SK-N-SH (cell line): Measurements from ENCODE around the gene SCRN1. TPM values are rescaled to one million over a fixed set of nuclear protein-coding genes. Genes with fewer than 3 reads are reported as not detected.

ENCODE experiments used
- CTCF ChIA-PET: fragments of 300-600, 350-600 bp; formaldehyde crosslinking; extraction: SDS; loops from one replicate; lab custom pipeline; 2021; lab: Yijun Ruan, JAX
- POLR2A ChIA-PET: fragments of 350-600 bp; sonication (Branson Sonifier 250); formaldehyde crosslinking; extraction: SDS; loops from one replicate; lab custom pipeline; 2020; ENCODE audit warnings: antibody characterized with exemption, inconsistent platforms; lab: Yijun Ruan, JAX
- DNase-seq: peaks from one replicate; pipeline ENCODE4 v3.0.0; 2012
- H2AFZ ChIP-seq: fragments of 200-600 bp; sonication (generic); 2 replicates; pipeline ENCODE4 v1.8.1; 2016; ENCODE audit warnings: antibody characterized with exemption, mild to moderate bottlenecking, low read depth
- H3F3A ChIP-seq: fragments of 200-600 bp; sonication (generic); replicated peaks from 2 replicates; pipeline ENCODE3; 2016; ENCODE audit warnings: antibody characterized with exemption, mild to moderate bottlenecking; ENCODE audit not compliant: insufficient read depth
- H3K27ac ChIP-seq, 2 experiments: fragments of 200-500 bp in 1 of 2; fragments of 200-600 bp in 1 of 2; sonication (Bioruptor generic) in 1 of 2; sonication (generic), shearing (Covaris generic) in 1 of 2; 2 replicates each; pipeline versions ENCODE4 v1.5.1 to v1.6.1; 2014 to 2016; ENCODE audit warnings: low read depth in 2 of 2, inconsistent platforms in 1 of 2, low read length in 1 of 2, mild to moderate bottlenecking in 1 of 2, mixed read lengths in 1 of 2
- H3K27me3 ChIP-seq: fragments of 200-600 bp; sonication (generic), shearing (Covaris generic); 2 replicates; pipeline ENCODE4 v1.6.1; 2016; ENCODE audit warnings: mixed run types; ENCODE audit not compliant: insufficient read depth
- H3K36me3 ChIP-seq, 2 experiments: fragments of 200-500 bp in 1 of 2; fragments of 200-600 bp in 1 of 2; sonication (Bioruptor generic) in 1 of 2; sonication (generic) in 1 of 2; replicated peaks in 1 of 2; 2 replicates each; pipeline versions ENCODE3 to v1.5.1; 2014 to 2016; ENCODE audit warnings: low read length in 1 of 2, mild to moderate bottlenecking in 1 of 2; ENCODE audit not compliant: insufficient read depth in 2 of 2, control insufficient read depth in 1 of 2
- H3K4me1 ChIP-seq, 2 experiments: fragments of 200-500 bp in 1 of 2; fragments of 200-600 bp in 1 of 2; sonication (Bioruptor generic) in 1 of 2; sonication (generic), shearing (Covaris generic) in 1 of 2; 2 replicates each; pipeline versions ENCODE4 v1.5.1 to v1.6.1; 2014 to 2016; ENCODE audit warnings: low read depth in 1 of 2, low read length in 1 of 2, mixed run types in 1 of 2; ENCODE audit not compliant: insufficient read depth in 2 of 2, control insufficient read depth in 1 of 2
- H3K4me2 ChIP-seq: fragments of 200-600 bp; sonication (generic), shearing (Covaris generic); 2 replicates; pipeline ENCODE4 v1.6.1; 2017; ENCODE audit warnings: mixed run types
- H3K4me3 ChIP-seq, 2 experiments: fragments of 200-500 bp in 1 of 2; fragments of 200-600 bp in 1 of 2; sonication (Bioruptor generic) in 1 of 2; sonication (generic), shearing (Covaris generic) in 1 of 2; 2 replicates each; pipeline versions ENCODE4 v1.5.1 to v1.8.1; 2014 to 2016; ENCODE audit warnings: low read depth in 2 of 2, inconsistent platforms in 1 of 2, low read length in 1 of 2, mild to moderate bottlenecking in 1 of 2, mixed read lengths in 1 of 2, moderate library complexity in 1 of 2
- H3K79me2 ChIP-seq: fragments of 200-600 bp; sonication (generic); 2 replicates; pipeline ENCODE4 v1.8.1; 2017; ENCODE audit warnings: mild to moderate bottlenecking; ENCODE audit not compliant: insufficient read depth
- H3K9ac ChIP-seq: fragments of 200-600 bp; sonication (generic); 2 replicates; pipeline ENCODE4 v1.6.1; 2017; ENCODE audit warnings: mixed run types
- H3K9me2 ChIP-seq: fragments of 200-600 bp; sonication (generic); 2 replicates; pipeline ENCODE4 v1.6.1; 2017; ENCODE audit warnings: mixed run types
- H3K9me3 ChIP-seq: fragments of 200-600 bp; sonication (generic); 2 replicates; pipeline ENCODE4 v1.6.1; 2017; ENCODE audit warnings: mixed run types, mild to moderate bottlenecking, moderate library complexity
- H4K20me1 ChIP-seq: fragments of 200-600 bp; sonication (generic); 2 replicates; pipeline ENCODE4 v1.6.1; 2017; ENCODE audit warnings: mild to moderate bottlenecking, mixed run types; ENCODE audit not compliant: insufficient read depth
- CTCF ChIP-seq: fragments of 200-600 bp; sonication (generic); IDR thresholded peaks from 2 replicates; pipeline ENCODE4 v1.6.1; 2017; ENCODE audit warnings: antibody characterized with exemption, mild to moderate bottlenecking, moderate library complexity
- EZH2phosphoT487 ChIP-seq: fragments of 200-600 bp; sonication (generic); IDR thresholded peaks from 2 replicates; pipeline ENCODE4 v1.6.1; 2017; ENCODE audit warnings: low read depth, mixed run types, mild to moderate bottlenecking, antibody characterized with exemption, moderate library complexity, borderline replicate concordance
- GABPA ChIP-seq: IDR thresholded peaks from 2 replicates; pipeline ENCODE4 v1.4.0; 2012; ENCODE audit warnings: low read depth, mild to moderate bottlenecking
- IRF3 ChIP-seq: fragments of 150-350 bp; IDR thresholded peaks from 2 replicates; pipeline ENCODE4 v1.6.1; 2016; ENCODE audit warnings: mild to moderate bottlenecking, low read depth, low read length
- MEF2A ChIP-seq: IDR thresholded peaks from 2 replicates; pipeline ENCODE4 v1.4.0; 2012; ENCODE audit warnings: low read depth, borderline replicate concordance
- NFIC ChIP-seq: IDR thresholded peaks from 2 replicates; pipeline ENCODE4 v1.4.0; 2012; ENCODE audit warnings: borderline replicate concordance
- PBX3 ChIP-seq: IDR thresholded peaks from 2 replicates; pipeline ENCODE4; 2012
- REST ChIP-seq: IDR thresholded peaks from 2 replicates; pipeline ENCODE4 v1.6.1; 2012; ENCODE audit warnings: mild to moderate bottlenecking, low read depth, low read length, moderate library complexity
- RXRA ChIP-seq: IDR thresholded peaks from 2 replicates; pipeline ENCODE4 v1.4.0; 2012; ENCODE audit warnings: low read depth, mild to moderate bottlenecking, borderline replicate concordance
- SMC3 ChIP-seq: IDR thresholded peaks from 2 replicates; pipeline ENCODE4 v1.6.1; 2012; ENCODE audit warnings: low read depth, low read length, improper control_type of control experiment
- TAF1 ChIP-seq: IDR thresholded peaks from 2 replicates; pipeline ENCODE4 v1.6.1; 2012; ENCODE audit warnings: low read depth, mild to moderate bottlenecking, low read length, moderate library complexity, borderline replicate concordance
- TCF12 ChIP-seq: IDR thresholded peaks from 2 replicates; pipeline ENCODE4 v1.4.0; 2012
- USF2 ChIP-seq: fragments of 150-350 bp; IDR thresholded peaks from 2 replicates; pipeline ENCODE4 v1.6.1; 2017; ENCODE audit warnings: antibody characterized with exemption, low read length, low read depth, borderline replicate concordance
- YY1 ChIP-seq: IDR thresholded peaks from 2 replicates; pipeline ENCODE4 v1.4.0; 2012; ENCODE audit warnings: low read depth, mild to moderate bottlenecking
- ZBTB33 ChIP-seq: IDR thresholded peaks from 2 replicates; pipeline ENCODE4 v1.4.0; 2012; ENCODE audit warnings: low read depth, borderline replicate concordance
- polyA plus RNA-seq, 3 experiments: library from polyadenylated mRNA; depleted of rRNA; stranded (reverse); fragments of >200 nt; gene quantifications; 2 replicates each; pipeline ENCODE4 v1.2.3, GENCODE V29; 2012

SCRN1 gene
- polyA plus RNA-seq, 1 of the 3 experiments (the other 2 are of a cell fraction) = 64.3 TPM

- Histone ChIP-seq H3K4me2 (no peak overlapping the region), H3F3A (no peaks in the 10 kb centered on the region), H4K20me1 (no peaks in the 10 kb centered on the region), H3K36me3 (peaks cover 0 to 15% of the 10 kb centered on the region in 2 experiments), H3K9me3 (peaks cover 24% of the 10 kb centered on the region), H3K9ac (no peak overlapping the region), H3K9me2 (no peaks in the 10 kb centered on the region), H3K4me3 (no peak overlapping the region), H2AFZ (no peak overlapping the region), H3K4me1 (no peaks in the 10 kb centered on the region; a peak in 1 of 4 replicates), H3K27me3 (no peaks in the 10 kb centered on the region), H3K27ac (no peak overlapping the region), H3K79me2 (no peaks in the 10 kb centered on the region)
- POLR2A ChIA-PET = no interaction called here
- no peak for DNase-seq
- CTCF ChIA-PET = interaction anchor here (1.4 kb wide), 1 partner anchor 76 kb away, joined by 5 read pairs; no protein-coding TSS in a partner anchor
- no peak for TF ChIP-seq NFIC
- TF ChIP-seq SMC3 = no peak
- TF ChIP-seq YY1 = no peak
- TF ChIP-seq CTCF = no peak
- no peak for TF ChIP-seq IRF3
- no peak for TF ChIP-seq MEF2A
- no peak for TF ChIP-seq TCF12
- TF ChIP-seq RXRA = no peak
- no peak for TF ChIP-seq REST
- no peak for TF ChIP-seq GABPA
These were observed 8.9 kb upstream of the SCRN1 start for GRCh38 chr7:29998489-29998888.

- ChIA-PET CTCF (interaction anchor here (0.8 to 1.0 kb wide), 2 partner anchors 67 to 373 kb away, joined by 3 read pairs; no protein-coding TSS in a partner anchor), POLR2A (no interaction called here)
- H3K4me2 ChIP-seq = no peak overlapping the region
- no peak overlapping the region for H3K9ac ChIP-seq
- H2AFZ ChIP-seq = no peak overlapping the region
- no peaks in the 10 kb centered on the region for H3K9me2 ChIP-seq
- H3F3A ChIP-seq = no peaks in the 10 kb centered on the region
- peaks cover 34% of the 10 kb centered on the region for H3K9me3 ChIP-seq
- no peak for DNase-seq
- H4K20me1 ChIP-seq = no peaks in the 10 kb centered on the region
- no peaks in the 10 kb centered on the region; a peak in 1 of 4 replicates for H3K4me1 ChIP-seq
- H3K27ac ChIP-seq = no peak overlapping the region
- H3K4me3 ChIP-seq = no peak overlapping the region
- peaks cover 0 to 15% of the 10 kb centered on the region in 2 experiments for H3K36me3 ChIP-seq
- H3K79me2 ChIP-seq = no peaks in the 10 kb centered on the region
- no peaks in the 10 kb centered on the region for H3K27me3 ChIP-seq
- TF ChIP-seq EZH2phosphoT487 (no peak), NFIC (no peak), TAF1 (no peak), IRF3 (no peak), USF2 (no peak), ZBTB33 (no peak), PBX3 (no peak)
These were observed 6.7 kb upstream of the SCRN1 start for GRCh38 chr7:29996321-29996720.
